H9 (cell line): Measurements from ENCODE around the gene ACMSD. TPM values are rescaled to one million over a fixed set of nuclear protein-coding genes. Genes with fewer than 3 reads are reported as not detected.

ENCODE experiments used
- DNase-seq: peaks from one replicate; pipeline ENCODE4 v3.0.0-alpha.2; 2017
- H2AFZ ChIP-seq: one replicate; pipeline ENCODE4 v1.6.1; 2013; ENCODE audit warnings: mild to moderate bottlenecking, low read length, control low read depth, moderate library complexity
- H2AK5ac ChIP-seq: 2 replicates; pipeline ENCODE4 v1.6.1; 2013; ENCODE audit warnings: low read length, control low read depth, mixed read lengths; ENCODE audit not compliant: insufficient read length
- H2BK120ac ChIP-seq: one replicate; pipeline ENCODE4 v1.6.1; 2013; ENCODE audit warnings: low read depth, mild to moderate bottlenecking, low read length, control low read depth, inconsistent platforms; ENCODE audit not compliant: poor library complexity, severe bottlenecking
- H2BK12ac ChIP-seq: 2 replicates; pipeline ENCODE4 v1.6.1; 2013; ENCODE audit warnings: low read length, control low read depth, mixed read lengths, low read depth; ENCODE audit not compliant: insufficient read length
- H2BK15ac ChIP-seq: 2 replicates; pipeline ENCODE4 v1.6.1; 2013; ENCODE audit warnings: low read depth, low read length, control low read depth
- H2BK20ac ChIP-seq: one replicate; pipeline ENCODE4 v1.6.1; 2013; ENCODE audit warnings: low read depth, mild to moderate bottlenecking, low read length, control low read depth, inconsistent platforms; ENCODE audit not compliant: poor library complexity, severe bottlenecking
- H2BK5ac ChIP-seq: 2 replicates; pipeline ENCODE4 v1.6.1; 2013; ENCODE audit warnings: low read length, control low read depth, mixed read lengths; ENCODE audit not compliant: insufficient read length
- H3K14ac ChIP-seq: 2 replicates; pipeline ENCODE4 v1.6.1; 2013; ENCODE audit warnings: low read length, control low read depth; ENCODE audit not compliant: insufficient read depth
- H3K18ac ChIP-seq: 2 replicates; pipeline ENCODE4 v1.6.1; 2013; ENCODE audit warnings: low read depth, mild to moderate bottlenecking, mixed read lengths, low read length, control low read depth; ENCODE audit not compliant: insufficient read length
- H3K23ac ChIP-seq: 2 replicates; pipeline ENCODE4 v1.6.1; 2013; ENCODE audit warnings: low read length, control low read depth, mixed read lengths, low read depth; ENCODE audit not compliant: insufficient read length
- H3K23me2 ChIP-seq: 2 replicates; pipeline ENCODE4 v1.6.1; 2013; ENCODE audit warnings: low read depth, mild to moderate bottlenecking, mixed read lengths, low read length, control low read depth; ENCODE audit not compliant: insufficient read length, poor library complexity, severe bottlenecking
- H3K27ac ChIP-seq: 2 replicates; pipeline ENCODE4 v1.5.1; 2013; ENCODE audit warnings: low read length, control low read depth, mixed read lengths, low read depth; ENCODE audit not compliant: insufficient read length
- H3K27me3 ChIP-seq: 2 replicates; pipeline ENCODE4 v1.6.1; 2013; ENCODE audit warnings: low read length, control low read depth, inconsistent platforms; ENCODE audit not compliant: insufficient read depth
- H3K4ac ChIP-seq: 2 replicates; pipeline ENCODE4 v1.6.1; 2013; ENCODE audit warnings: low read depth, mild to moderate bottlenecking, control low read depth, inconsistent platforms, low read length, moderate library complexity
- H3K4me1 ChIP-seq: 2 replicates; pipeline ENCODE4 v1.6.1; 2013; ENCODE audit warnings: low read length, control low read depth, inconsistent platforms; ENCODE audit not compliant: insufficient read depth
- H3K4me2 ChIP-seq: 2 replicates; pipeline ENCODE4 v1.6.1; 2013; ENCODE audit warnings: low read length, control low read depth, mixed read lengths; ENCODE audit not compliant: insufficient read length, insufficient read depth
- H3K56ac ChIP-seq: 2 replicates; pipeline ENCODE4 v1.6.1; 2013; ENCODE audit warnings: low read depth, mild to moderate bottlenecking, mixed read lengths, low read length, control low read depth; ENCODE audit not compliant: insufficient read length
- H3K79me1 ChIP-seq: 2 replicates; pipeline ENCODE4 v1.6.1; 2013; ENCODE audit warnings: low read depth, mild to moderate bottlenecking, moderate library complexity, low read length, control low read depth, inconsistent platforms; ENCODE audit not compliant: insufficient read depth, poor library complexity, severe bottlenecking
- H3K79me2 ChIP-seq: 2 replicates; pipeline ENCODE4 v1.6.1; 2013; ENCODE audit warnings: low read length, control low read depth, inconsistent platforms; ENCODE audit not compliant: insufficient read depth
- H3K9ac ChIP-seq: 2 replicates; pipeline ENCODE4 v1.6.1; 2013; ENCODE audit warnings: low read length, control low read depth, mixed read lengths; ENCODE audit not compliant: insufficient read length; ENCODE audit errors: extremely low read depth
- H3K9me3 ChIP-seq: one replicate; pipeline ENCODE4 v1.6.1; 2013; ENCODE audit warnings: low read depth, low read length, inconsistent platforms; ENCODE audit not compliant: control insufficient read depth
- H3T11ph ChIP-seq: one replicate; pipeline ENCODE4 v1.6.1; 2013; ENCODE audit warnings: mild to moderate bottlenecking, low read length, control low read depth, inconsistent platforms
- H4K20me1 ChIP-seq: one replicate; pipeline ENCODE4 v1.6.1; 2013; ENCODE audit not compliant: control insufficient read depth, insufficient read length, insufficient read depth
- H4K5ac ChIP-seq: 2 replicates; pipeline ENCODE4 v1.6.1; 2013; ENCODE audit warnings: low read depth, mild to moderate bottlenecking, mixed read lengths, low read length, control low read depth; ENCODE audit not compliant: insufficient read length
- H4K8ac ChIP-seq: replicated peaks from 2 replicates; pipeline ENCODE4 v1.6.1; 2013; ENCODE audit warnings: low read length, control low read depth, mixed read lengths, low read depth; ENCODE audit not compliant: insufficient read length
- H4K91ac ChIP-seq: 2 replicates; pipeline ENCODE4 v1.6.1; 2013; ENCODE audit warnings: low read depth, mild to moderate bottlenecking, moderate library complexity, mixed read lengths, low read length, control low read depth; ENCODE audit not compliant: insufficient read length
- H3K27ac Mint-ChIP-seq, 3 experiments: 2 replicates in 2 of 3; 3 replicates in 1 of 3; pipeline ENCODE4 v1.8.0; 2020 to 2021; ENCODE audit warnings: mixed read lengths in 3 of 3, mild to moderate bottlenecking in 1 of 3, moderate library complexity in 1 of 3
- H3K27me3 Mint-ChIP-seq: 2 replicates; pipeline ENCODE4 v1.8.0; 2021; ENCODE audit warnings: low read depth, mild to moderate bottlenecking, moderate library complexity, mixed read lengths
- H3K36me3 Mint-ChIP-seq, 3 experiments: 2 replicates in 2 of 3; 3 replicates in 1 of 3; pipeline ENCODE4 v1.8.0; 2020 to 2021; ENCODE audit warnings: low read depth in 3 of 3, mixed read lengths in 3 of 3; ENCODE audit not compliant: insufficient read depth in 1 of 3
- H3K4me1 Mint-ChIP-seq, 2 experiments: 2 replicates each; pipeline ENCODE4 v1.8.0; 2020; ENCODE audit warnings: mixed read lengths in 2 of 2
- H3K4me3 Mint-ChIP-seq, 2 experiments: 2 replicates in 1 of 2; 3 replicates in 1 of 2; pipeline ENCODE4 v1.8.0; 2020 to 2021; ENCODE audit warnings: mild to moderate bottlenecking in 2 of 2, mixed read lengths in 2 of 2, moderate library complexity in 1 of 2
- H3K9me3 Mint-ChIP-seq, 2 experiments: 2 replicates in 1 of 2; 3 replicates in 1 of 2; pipeline ENCODE4 v1.8.0; 2020; ENCODE audit warnings: mild to moderate bottlenecking in 2 of 2, mixed read lengths in 2 of 2, moderate library complexity in 1 of 2
- total RNA-seq: library from RNA; stranded (reverse); gene quantifications from 2 replicates; pipeline ENCODE4 v1.2.1, GENCODE V29; 2021
- TF ChIP-seq, protein P1 (sequence below): fragments of 200-600 bp; sonication (generic); conservative IDR thresholded peaks from 3 replicates; pipeline ENCODE4 v1.8.0; 2021; ENCODE audit warnings: antibody characterized with exemption, mild to moderate bottlenecking

Gene ACMSD
- total RNA-seq, 1 experiment from 2014 or later, result not detected

DNA sequence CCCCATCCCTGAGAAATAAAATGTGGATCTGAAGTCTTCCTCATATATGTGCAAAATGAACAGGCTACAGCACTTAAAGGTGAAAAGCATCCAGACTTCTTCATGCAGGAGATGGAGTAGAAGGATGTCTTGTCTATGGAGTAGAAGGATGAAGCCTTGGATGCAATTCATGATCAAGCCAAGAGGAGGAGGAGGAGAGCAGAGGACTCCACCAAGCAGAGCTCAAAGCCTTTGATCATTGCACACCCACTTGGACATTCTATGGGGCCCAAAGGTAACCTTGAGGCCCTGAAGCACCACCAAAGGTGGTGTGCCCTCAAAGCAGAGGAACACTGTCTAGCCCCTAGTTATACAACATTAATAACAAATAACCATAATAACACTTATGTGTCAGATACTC is 17.3 kb downstream of the ACMSD start:
- Histone ChIP-seq H3K27me3 (no peaks in the 10 kb centered on the region), H2BK20ac (no peak overlapping the region), H3K4ac (no peak overlapping the region), H3K23me2 (no peaks in the 10 kb centered on the region), H3K79me1 (no peaks in the 10 kb centered on the region), H3K56ac (no peak overlapping the region), H3T11ph (no peak overlapping the region), H4K91ac (no peak overlapping the region), H3K14ac (no peak overlapping the region), H3K4me1 (no peaks in the 10 kb centered on the region), H4K8ac (no peak overlapping the region), H3K18ac (no peak overlapping the region), H3K23ac (no peak overlapping the region), H4K5ac (no peak overlapping the region), H2BK15ac (no peak overlapping the region), H2AFZ (no peak overlapping the region), H2AK5ac (no peak overlapping the region), H2BK12ac (no peak overlapping the region), H2BK5ac (no peak overlapping the region), H3K79me2 (no peaks in the 10 kb centered on the region), H3K4me2 (no peak overlapping the region), H3K9ac (no peak overlapping the region), H3K27ac (no peak overlapping the region), H4K20me1 (no peaks in the 10 kb centered on the region), H3K9me3 (no peaks in the 10 kb centered on the region), H2BK120ac (no peak overlapping the region)
- no peaks in the 10 kb centered on the region; a peak in 1 of 5 replicates for H3K9me3 Mint-ChIP-seq
- H3K27me3 Mint-ChIP-seq, result peaks cover 2% of the 10 kb centered on the region; the same call in 1 of the 2 replicates
- no peak overlapping the region for H3K4me3 Mint-ChIP-seq
- TF ChIP-seq, protein P1, sequence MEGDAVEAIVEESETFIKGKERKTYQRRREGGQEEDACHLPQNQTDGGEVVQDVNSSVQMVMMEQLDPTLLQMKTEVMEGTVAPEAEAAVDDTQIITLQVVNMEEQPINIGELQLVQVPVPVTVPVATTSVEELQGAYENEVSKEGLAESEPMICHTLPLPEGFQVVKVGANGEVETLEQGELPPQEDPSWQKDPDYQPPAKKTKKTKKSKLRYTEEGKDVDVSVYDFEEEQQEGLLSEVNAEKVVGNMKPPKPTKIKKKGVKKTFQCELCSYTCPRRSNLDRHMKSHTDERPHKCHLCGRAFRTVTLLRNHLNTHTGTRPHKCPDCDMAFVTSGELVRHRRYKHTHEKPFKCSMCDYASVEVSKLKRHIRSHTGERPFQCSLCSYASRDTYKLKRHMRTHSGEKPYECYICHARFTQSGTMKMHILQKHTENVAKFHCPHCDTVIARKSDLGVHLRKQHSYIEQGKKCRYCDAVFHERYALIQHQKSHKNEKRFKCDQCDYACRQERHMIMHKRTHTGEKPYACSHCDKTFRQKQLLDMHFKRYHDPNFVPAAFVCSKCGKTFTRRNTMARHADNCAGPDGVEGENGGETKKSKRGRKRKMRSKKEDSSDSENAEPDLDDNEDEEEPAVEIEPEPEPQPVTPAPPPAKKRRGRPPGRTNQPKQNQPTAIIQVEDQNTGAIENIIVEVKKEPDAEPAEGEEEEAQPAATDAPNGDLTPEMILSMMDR, result no peak
- H3K27ac Mint-ChIP-seq, result no peak overlapping the region
- no peaks in the 10 kb centered on the region for H3K36me3 Mint-ChIP-seq
- DNase-seq, result no peak
- H3K4me1 Mint-ChIP-seq, result no peaks in the 10 kb centered on the region
